NCI-H2227 (cell line): Measurements from ENCODE around the gene JMJD4.

Source experiments
- DNase-seq: peaks from one replicate; lab custom pipeline; 2025; ENCODE audit not compliant: unreplicated experiment; lab: John Stamatoyannopoulos, UW

The JMJD4 gene

DNA sequence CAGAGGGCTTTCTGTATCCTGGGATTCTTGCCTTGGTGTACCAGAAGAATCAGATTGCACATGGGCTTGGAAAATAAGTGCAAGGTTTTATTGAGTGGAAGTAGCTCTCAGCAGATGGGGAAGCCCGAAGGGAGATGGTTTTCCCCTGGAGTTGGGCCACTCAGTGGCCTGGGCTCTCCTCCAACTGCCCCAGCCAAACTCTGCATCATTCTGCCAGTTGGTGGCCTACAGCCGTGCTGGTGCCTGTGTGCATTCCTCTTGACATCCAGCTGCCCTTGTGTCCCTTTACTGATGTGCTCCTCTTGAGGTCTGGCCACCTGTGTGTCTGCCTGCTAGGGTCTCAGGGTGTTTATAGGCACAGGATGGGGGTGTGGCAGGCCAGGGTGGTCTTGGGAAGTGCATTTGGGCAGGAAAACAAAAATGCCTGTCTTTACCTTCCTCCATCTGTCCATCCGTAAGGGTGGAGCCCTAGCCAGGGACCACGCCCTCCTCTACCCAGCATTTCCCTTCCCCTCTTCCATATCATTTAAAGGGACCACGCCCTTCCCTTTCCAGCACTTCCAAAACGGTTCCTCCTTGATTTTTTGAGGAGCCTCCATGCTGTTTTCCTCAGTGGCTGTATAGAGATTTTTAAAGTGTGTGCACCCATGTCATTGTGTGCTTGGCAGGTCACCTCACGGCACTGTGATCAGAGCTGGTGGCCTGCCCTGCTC, 19.1 kb upstream of the JMJD4 start:
- no peak for DNase-seq

- DNase-seq, result no peak
These were observed 15.0 kb upstream of the JMJD4 start for GRCh38 chr1:227749916-227750710.

- no peak for DNase-seq
These were observed 14.1 kb upstream of the JMJD4 start for GRCh38 chr1:227749225-227749624.

- DNase-seq, result no peak
These were observed 13.5 kb upstream of the JMJD4 start for GRCh38 chr1:227748496-227749182.

GRCh38 chr1:227747948-227748495, 12.9 kb upstream of the JMJD4 start:
- DNase-seq, result no peak

DNA sequence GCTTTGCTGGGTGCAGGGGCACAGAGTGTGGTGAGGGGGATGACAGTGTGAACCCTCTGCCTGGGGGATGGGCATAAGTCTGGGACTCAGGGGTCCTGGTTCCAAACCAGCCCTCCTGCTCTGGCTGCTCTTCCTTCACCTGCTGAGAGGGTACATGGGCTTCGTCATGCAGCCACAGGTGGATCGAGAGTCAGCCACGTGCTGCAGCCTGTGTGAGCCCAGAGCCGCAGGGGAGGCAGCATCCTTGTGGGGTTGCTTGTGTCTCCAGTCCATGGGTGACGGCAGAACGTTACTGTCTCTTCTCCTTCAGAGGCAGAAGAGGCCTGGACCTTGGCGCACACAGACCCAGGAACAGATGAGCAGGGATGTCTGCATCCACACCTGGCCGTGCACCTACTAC, 12.3 kb upstream of the JMJD4 start:
- DNase-seq, result no peak

DNA sequence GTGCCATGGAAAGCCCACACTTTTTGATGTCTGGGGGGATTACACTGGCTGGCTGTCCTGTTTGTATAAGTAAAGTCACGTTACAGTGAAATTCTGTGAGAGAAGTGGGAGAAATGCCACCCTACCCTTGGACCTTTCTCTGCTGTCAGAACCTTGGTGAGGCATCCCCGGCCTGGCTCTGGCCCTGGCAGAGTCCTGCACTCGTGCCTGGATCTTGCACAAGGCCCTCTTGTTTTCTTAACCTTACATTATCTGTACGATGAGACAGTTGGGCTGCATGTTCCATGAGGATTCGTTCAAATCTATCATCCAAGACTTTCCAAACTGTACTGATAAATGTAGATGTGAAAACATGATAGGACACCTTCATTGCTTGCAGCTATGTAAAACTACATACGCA, 11.6 kb upstream of the JMJD4 start:
- DNase-seq, result no peak

DNA sequence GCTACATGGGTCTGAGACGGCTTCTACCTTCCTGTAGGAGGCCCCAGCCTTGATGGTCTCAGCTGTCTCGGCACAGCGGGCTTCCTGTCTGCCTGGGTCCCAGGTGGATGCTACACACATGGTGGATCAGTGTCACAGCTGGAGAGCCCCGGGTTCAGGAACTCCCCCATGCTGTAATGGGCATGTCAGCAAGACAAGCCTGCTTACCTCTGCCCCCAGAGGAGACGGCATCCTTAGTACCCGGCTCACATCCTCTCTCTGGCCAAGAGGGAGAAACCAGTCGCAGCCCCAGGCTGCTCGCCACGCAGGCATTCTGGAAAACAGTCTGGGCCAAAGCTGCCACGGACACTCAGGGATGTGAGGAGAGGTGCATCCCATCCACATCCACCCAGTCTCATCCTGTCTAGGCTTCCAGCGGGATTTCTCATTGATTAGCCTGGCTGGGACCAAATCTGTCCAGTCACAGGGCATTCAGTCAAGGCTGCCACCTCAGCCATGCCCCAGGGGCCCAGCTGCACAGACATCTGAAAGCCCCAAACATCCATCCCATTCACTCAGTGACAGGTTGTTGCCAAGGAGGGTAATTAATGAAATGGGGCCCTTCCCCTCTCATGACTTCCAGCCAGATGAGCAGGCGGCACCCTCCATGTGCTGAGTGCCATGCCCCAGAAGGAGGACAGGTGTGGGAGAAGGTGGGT, 10.6 kb upstream of the JMJD4 start:
- no peak for DNase-seq

- no peak for DNase-seq
These were observed 9.6 kb upstream of the JMJD4 start for GRCh38 chr1:227744668-227745067.

GRCh38 chr1:227742738-227743715, 7.9 kb upstream of the JMJD4 start:
- no peak for DNase-seq

DNA sequence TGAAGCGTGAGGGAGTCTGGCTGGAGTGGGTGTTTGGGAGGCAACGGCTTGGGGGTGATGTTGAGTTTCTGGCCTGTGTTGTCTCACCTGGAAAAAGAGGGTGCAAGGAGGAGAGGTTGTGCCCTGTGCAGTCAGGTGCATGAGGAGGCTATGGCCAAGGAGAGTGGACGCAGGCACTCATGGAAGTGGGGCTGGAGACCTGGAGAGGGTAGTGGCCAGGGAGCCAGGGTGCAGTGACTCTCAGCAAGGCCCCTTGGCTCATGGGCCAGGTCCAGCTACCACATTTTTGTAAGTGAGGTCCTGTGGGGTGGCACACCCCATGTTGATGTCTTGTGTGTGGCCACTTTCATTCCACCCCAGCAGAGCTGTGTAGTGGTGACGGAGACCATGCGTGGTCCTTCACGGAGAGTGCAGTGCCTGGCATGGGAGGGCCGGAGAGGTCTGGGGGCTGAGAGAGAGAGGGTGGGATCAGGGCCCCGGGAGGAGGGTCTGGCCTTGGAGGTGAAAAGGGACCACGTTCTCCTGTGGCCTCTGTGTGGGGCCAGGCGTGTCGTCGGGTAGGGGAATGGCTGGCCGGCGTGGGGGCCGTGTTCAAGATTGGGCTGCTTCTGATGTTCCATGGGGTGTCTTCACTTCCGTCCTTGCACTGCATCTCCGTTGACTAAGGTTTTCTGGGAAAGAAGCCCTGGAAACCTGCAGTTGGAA, 6.2 kb upstream of the JMJD4 start:
- no peak for DNase-seq

DNA sequence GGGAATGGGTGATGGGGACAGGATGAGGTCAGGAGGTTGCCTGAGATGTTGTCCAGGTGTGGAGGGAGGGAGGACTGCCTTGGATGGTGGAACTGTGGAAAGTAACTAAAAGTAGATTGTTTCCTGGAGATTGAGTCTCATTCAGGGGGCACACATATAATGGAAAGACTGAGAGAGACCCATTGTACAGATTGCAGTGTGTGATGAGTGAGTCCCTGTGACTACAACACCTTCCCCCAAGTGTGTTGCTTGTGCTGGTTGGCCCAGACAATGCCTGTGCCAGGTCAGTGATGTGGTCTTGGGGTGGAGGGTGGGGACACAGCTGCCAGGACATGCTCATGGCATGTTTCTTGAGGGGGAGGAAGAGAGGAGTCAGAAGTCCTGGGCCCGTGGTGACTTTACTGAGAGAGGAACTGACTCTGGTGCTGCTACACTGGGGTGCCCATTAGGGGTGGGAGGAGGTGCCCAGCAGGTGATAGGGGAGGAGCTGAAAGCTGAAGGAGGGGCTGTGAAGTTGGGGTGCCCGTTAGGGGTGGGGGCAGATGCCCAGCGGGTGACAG, 5.4 kb upstream of the JMJD4 start:
- no peak for DNase-seq

DNA sequence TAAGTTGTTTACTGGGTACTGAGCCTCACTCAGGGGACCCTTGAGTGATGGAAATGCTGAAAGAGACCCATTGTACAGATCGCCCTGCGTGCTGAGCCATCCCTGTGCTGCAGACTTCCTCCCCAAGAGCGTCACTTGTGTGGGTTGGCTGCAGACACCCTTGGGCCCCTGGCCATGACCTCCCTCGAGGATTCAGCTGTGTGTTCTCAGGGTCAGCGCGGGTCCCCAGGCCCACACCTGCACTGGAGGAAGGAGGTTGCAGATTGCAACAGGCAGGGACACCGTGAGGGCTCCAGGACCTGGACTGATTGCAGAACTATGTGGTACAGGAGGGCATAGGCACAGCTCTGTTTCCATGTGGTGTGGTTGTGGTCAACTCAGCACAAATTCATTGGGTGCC, 4.5 kb upstream of the JMJD4 start:
- DNase-seq, result no peak

DNA sequence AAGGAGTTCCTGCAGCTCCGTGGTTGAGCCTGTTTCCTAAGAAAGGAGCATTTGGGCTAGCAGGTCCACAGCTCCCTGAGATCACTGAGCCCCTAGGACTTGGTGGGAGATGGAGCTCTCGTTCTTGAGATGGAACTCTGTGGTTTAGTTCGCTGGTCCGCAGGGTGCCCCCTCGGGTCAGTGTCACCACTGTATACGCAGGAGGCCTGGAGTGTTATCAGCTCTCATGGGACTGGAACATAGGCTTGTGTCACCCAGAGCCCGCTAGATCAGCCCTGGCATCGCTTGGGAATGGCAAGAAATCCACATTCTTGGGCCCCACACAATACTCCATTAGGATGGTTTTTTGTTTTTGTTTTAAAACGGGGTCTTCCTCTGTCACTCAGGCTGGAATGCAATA, 3.7 kb upstream of the JMJD4 start:
- no peak for DNase-seq

DNA sequence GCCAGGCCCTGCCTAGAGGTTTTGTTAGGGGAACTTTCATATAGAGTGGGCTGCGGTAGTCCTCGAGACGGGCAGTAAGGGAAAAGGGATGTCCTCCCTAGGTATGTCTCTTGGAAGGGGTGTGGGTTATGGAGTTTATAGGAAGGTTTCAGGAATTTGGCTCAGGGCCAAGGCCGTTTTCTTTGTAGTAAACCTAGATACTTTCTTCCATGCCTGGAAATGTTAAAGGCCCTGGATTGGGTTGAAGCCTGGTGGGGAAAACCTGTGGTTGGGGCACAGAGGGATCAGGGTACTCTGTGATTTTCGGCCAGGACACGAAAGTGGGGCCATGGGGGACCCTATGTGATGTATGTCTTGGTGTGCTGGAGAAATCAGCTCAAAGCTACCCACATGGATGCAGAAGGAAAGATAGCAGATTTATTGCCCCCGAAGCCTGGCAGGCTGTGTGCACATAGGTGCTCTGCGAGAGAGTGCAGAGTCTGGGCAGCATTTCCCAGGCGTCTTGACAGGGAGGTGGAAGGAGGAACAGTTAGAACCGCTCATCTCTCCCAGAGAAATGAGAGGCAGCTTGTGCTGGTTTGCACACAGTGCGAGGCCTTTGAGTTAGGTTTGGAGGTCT, 1.8 kb upstream of the JMJD4 start:
- DNase-seq, result no peak

GRCh38 chr1:227735539-227736285, 610 bp upstream of the JMJD4 start:
- DNase-seq, result no peak

DNA sequence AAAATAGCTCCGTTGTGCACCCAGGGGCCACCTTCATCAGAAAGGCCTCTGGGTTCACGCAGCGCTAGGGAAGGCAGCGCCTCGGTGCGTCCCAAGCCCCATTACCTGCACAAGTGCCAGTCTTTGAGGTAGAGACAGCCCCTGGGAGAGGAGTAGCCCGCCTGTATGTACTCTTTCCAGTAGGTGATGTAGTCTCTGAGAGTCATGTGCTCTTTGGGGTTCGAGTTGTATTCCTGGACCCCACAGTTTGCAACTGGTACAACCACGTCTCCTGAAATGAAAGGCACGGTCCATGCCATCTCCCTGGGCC, 601 bp downstream of the JMJD4 start:
- DNase-seq, result no peak
